ENCODE measurements around the gene OASL. TPM values are rescaled to one million over a fixed set of nuclear protein-coding genes. Genes with fewer than 3 reads are reported as not detected.
A peak's percentile ranks its signal among the peaks of the same experiment; 100 is the strongest.
"Not testable (repeated sequence)": the region's sequence is repeated elsewhere in the genome, so short reads cannot be mapped to it uniquely, and the experiment has no call there.

Gene OASL
- total and polyA plus RNA-seq, 12 donors = 0.06 to 1.9 (median 0.56) TPM; not detected in 1

- TF ChIP-seq, protein P1, sequence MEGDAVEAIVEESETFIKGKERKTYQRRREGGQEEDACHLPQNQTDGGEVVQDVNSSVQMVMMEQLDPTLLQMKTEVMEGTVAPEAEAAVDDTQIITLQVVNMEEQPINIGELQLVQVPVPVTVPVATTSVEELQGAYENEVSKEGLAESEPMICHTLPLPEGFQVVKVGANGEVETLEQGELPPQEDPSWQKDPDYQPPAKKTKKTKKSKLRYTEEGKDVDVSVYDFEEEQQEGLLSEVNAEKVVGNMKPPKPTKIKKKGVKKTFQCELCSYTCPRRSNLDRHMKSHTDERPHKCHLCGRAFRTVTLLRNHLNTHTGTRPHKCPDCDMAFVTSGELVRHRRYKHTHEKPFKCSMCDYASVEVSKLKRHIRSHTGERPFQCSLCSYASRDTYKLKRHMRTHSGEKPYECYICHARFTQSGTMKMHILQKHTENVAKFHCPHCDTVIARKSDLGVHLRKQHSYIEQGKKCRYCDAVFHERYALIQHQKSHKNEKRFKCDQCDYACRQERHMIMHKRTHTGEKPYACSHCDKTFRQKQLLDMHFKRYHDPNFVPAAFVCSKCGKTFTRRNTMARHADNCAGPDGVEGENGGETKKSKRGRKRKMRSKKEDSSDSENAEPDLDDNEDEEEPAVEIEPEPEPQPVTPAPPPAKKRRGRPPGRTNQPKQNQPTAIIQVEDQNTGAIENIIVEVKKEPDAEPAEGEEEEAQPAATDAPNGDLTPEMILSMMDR (IDR thresholded peaks at IDR 0.05) = no peak
- TF ChIP-seq POLR2A (IDR thresholded peaks at IDR 0.05) = no peak
- intact Hi-C loops (cut with DNase I) = no loop called here
- H3K27me3 ChIP-seq = no peaks in the 10 kb centered on the region
- H3K36me3 ChIP-seq (replicated peaks in 1 of 2) = no peaks in the 10 kb centered on the region
- H3K27ac ChIP-seq = no peak overlapping the region
- H3K9me3 ChIP-seq (replicated peaks in 1 of 3) = peaks cover 0 to 4% (median 0%) of the 10 kb centered on the region in 3 donors
- peak in 1 of 7 donors; percentile 20 for DNase-seq
- H3K4me1 ChIP-seq (replicated peaks in 1 of 2) = no peaks in the 10 kb centered on the region
- H3K4me3 ChIP-seq = no peak overlapping the region
- WGBS, 4 donors = 76 to 88% (median 77%) methylated on average over 6 of the region's 6 CpGs
These were observed 30.2 kb upstream of the OASL start for GRCh38 chr12:121069206-121069605.

GRCh38 chr12:121065345-121065744 is 26.3 kb upstream of the OASL start:
- no peaks in the 10 kb centered on the region for H3K9me3 ChIP-seq (replicated peaks in 1 of 3)
- H3K4me1 ChIP-seq (replicated peaks in 1 of 2) = peaks cover 1 to 3% of the 10 kb centered on the region in 2 donors
- H3K36me3 ChIP-seq (replicated peaks in 1 of 2) = no peaks in the 10 kb centered on the region
- no peak for TF ChIP-seq POLR2A (IDR thresholded peaks at IDR 0.05)
- TF ChIP-seq, protein P1 (IDR thresholded peaks at IDR 0.05) = no peak
- intact Hi-C loops (cut with DNase I) = no loop called here
- no peaks in the 10 kb centered on the region for H3K27me3 ChIP-seq
- WGBS, 4 donors = 43 to 56% (median 48%) methylated on average over 2 of the region's 2 CpGs
- no peak overlapping the region for H3K4me3 ChIP-seq
- no peak overlapping the region for H3K27ac ChIP-seq
- DNase-seq = peak in 1 of 7 donors; percentile 11

DNA sequence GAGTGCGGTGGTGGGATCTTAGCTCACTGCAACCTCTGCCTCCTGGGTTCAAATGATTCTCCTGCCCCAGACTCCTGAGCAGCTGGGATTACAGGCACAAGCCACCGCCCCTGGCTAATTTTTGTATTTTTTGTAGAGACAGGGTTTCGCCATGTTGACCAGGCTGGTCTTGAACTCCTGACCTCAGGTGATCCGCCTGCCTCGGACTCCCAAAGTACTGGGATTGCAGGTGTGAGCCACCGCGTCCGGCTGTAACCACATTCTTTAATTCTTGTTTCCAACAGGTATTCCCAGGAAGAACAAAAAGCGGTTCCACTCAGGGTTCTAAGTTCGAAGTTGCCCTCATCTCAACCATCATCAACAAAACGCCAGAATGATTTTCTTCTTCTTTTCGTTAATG is 25.5 kb upstream of the OASL start:
- DNase-seq = peak in 1 of 7 donors; percentile 10
- H3K9me3 ChIP-seq (replicated peaks in 1 of 3); H3K27ac ChIP-seq; H3K27me3 ChIP-seq; H3K36me3 ChIP-seq (replicated peaks in 1 of 2); H3K4me1 ChIP-seq (replicated peaks in 1 of 2); H3K4me3 ChIP-seq: not testable (repeated sequence)
- WGBS, 4 donors = 83 to 90% (median 86%) methylated on average over 12 of the region's 12 CpGs
- intact Hi-C loops (cut with DNase I) = loop anchor here in 1 of 2 donors (5.0 kb wide), 1 partner anchor 33 kb away; no protein-coding TSS in a partner anchor

DNA sequence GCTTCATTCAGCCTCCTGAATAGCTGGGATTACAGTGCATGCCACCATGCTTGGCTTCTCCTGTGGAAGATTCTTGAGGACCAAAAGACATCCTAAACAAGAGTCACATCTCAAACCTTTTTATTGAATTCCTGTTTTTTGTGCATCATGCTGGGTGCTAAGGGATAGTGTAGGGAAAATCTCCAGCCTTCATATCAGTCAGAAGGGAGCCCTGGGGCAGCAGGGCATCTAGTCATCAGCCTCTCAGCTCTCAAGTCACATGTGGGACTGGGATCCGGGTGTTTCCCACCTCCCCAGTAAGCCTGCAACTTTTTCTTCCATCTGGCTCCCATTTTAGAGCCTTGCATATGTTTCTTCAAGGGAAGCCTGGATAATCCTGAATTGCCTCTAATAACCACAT is 25.1 kb upstream of the OASL start:
- 54 to 95% (median 85%) methylated on average over 1 of the region's 1 CpG for WGBS, 4 donors
- Histone ChIP-seq H3K27ac (no peak overlapping the region), H3K27me3 (no peaks in the 10 kb centered on the region), H3K4me1 (replicated peaks in 1 of 2) (peaks cover 3 to 5% of the 10 kb centered on the region in 2 donors), H3K4me3 (no peak overlapping the region), H3K36me3 (replicated peaks in 1 of 2) (no peaks in the 10 kb centered on the region), H3K9me3 (replicated peaks in 1 of 3) (no peaks in the 10 kb centered on the region)
- intact Hi-C loops (cut with DNase I) = loop anchor here in 1 of 2 donors (5.0 kb wide), 1 partner anchor 33 kb away; no protein-coding TSS in a partner anchor
- DNase-seq = peak in 1 of 7 donors; percentile 0
- TF ChIP-seq, protein P1 (IDR thresholded peaks at IDR 0.05) = no peak
- TF ChIP-seq POLR2A (IDR thresholded peaks at IDR 0.05) = no peak

DNA sequence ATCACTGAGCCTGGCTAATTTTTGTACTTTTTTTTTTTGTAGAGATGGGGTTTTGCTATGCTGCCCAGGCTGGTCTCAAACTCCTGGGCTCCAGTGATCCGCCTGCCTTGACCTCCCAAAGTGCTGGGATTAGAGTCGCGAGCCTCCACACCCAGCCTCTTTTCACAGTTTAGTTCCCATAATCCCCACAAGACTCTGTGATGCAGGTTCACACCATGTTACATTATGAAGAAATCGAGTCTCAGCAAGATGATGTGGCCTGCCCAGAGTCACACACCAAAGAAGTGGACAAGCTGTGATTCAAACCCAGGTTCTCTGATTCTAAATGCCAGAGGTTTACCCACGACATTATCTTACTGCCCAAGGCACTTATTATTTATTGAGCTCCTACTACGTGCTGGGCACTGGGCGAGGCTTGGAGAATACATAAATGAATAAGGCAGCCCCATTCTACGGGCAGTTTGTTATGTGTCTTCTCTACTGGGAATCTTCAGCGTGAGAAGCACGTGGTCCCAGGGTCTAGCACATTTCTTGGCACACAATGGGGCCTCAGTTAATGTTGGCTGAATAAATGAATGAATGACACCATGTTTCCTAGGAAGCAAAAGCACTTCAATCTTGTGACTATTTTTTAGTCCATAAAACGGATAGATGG is 23.5 kb upstream of the OASL start:
- Histone ChIP-seq H3K9me3 (replicated peaks in 1 of 3) (no peaks in the 10 kb centered on the region), H3K4me3 (no peak overlapping the region), H3K36me3 (replicated peaks in 1 of 2) (no peaks in the 10 kb centered on the region), H3K27ac (no peak overlapping the region), H3K27me3 (no peaks in the 10 kb centered on the region), H3K4me1 (replicated peaks in 1 of 2) (peaks cover 3 to 5% of the 10 kb centered on the region in 2 donors)
- intact Hi-C loops (cut with DNase I) = loop anchor here in 1 of 2 donors (5.0 kb wide), 1 partner anchor 35 kb away; no protein-coding TSS in a partner anchor
- TF ChIP-seq, protein P1 (IDR thresholded peaks at IDR 0.05) = no peak
- no peak for TF ChIP-seq POLR2A (IDR thresholded peaks at IDR 0.05)
- DNase-seq = peak in 1 of 7 donors; percentile 36
- WGBS, 4 donors = 77 to 87% (median 80%) methylated on average over 11 of the region's 11 CpGs
